ENCODE data around the gene KIF21A.

DNA sequence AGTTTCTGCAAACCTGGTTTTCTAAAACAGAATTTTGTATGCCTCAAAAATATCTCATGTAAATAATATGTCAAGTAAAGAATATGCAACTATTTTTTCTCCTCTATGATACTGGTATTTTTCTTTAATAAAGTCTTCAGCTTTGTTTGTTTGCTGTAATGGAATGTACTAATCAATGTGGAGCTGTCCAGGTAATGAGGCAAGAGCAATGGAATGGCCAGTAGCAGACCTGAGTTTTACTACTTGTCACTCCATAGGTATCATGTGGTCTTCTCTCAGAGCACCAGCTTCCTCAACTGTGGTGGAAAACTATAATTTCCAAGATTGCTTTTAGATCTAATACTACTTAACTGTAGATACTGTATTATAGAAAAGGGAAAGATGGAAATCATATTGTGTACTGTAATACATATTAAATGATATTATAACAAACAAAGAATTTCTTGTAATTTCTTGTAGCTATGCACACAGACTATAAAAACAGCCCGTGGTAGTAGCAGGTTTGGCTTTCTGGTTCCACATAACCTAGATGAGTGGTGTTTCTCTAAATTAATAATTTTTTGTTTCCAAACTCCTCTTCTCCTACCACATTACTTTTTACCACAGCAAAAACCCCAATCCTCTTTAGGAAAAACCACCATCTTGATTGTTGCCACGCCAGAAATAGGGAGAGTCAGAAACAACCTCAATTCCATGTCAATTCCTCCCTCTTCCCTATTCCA, 70.6 kb downstream of the KIF21A start:
- TF ChIP-seq CTCF (IDR thresholded peaks at IDR 0.05) (no peak), POLR2A (IDR thresholded peaks at IDR 0.05) (no peak)
